Measurements from ENCODE around the gene SCTR.

The SCTR gene

GRCh38 chr2:119426396-119426675, 97.9 kb downstream of the SCTR start:
- TF ChIP-seq POLR2AphosphoS5 (IDR thresholded peaks at IDR 0.05; ENCODE audit: low read depth), result no peak
- no peak for TF ChIP-seq GABPA (IDR thresholded peaks at IDR 0.05; ENCODE audit: low read depth)
- no peak for TF ChIP-seq SPI1 (IDR thresholded peaks at IDR 0.05; ENCODE audit: borderline replicate concordance, low read depth)
- no peak for TF ChIP-seq CTCF (IDR thresholded peaks at IDR 0.05; ENCODE audit: insufficient read depth, low read length)
- TF ChIP-seq REST (IDR thresholded peaks at IDR 0.05; ENCODE audit: insufficient replicate concordance, low read depth), result no peak
- no peak for DNase-seq (ENCODE audit: low read depth in 1 of 2, low spot score in 1 of 2)
- Histone ChIP-seq H3K27ac (replicated peaks) (no peak overlapping the region), H3K4me3 (replicated peaks; ENCODE audit: insufficient read depth, low read length) (no peak overlapping the region), H3K27me3 (ENCODE audit: insufficient read depth, poor library complexity, severe bottlenecking) (peaks cover 8% of the 10 kb centered on the region)

GRCh38 chr2:119425620-119426395, 98.5 kb downstream of the SCTR start:
- Histone ChIP-seq H3K4me3 (replicated peaks; ENCODE audit: insufficient read depth, low read length) (no peak overlapping the region), H3K27ac (replicated peaks) (no peak overlapping the region), H3K27me3 (ENCODE audit: insufficient read depth, poor library complexity, severe bottlenecking) (peaks cover 3% of the 10 kb centered on the region)
- no peak for TF ChIP-seq POLR2AphosphoS5 (IDR thresholded peaks at IDR 0.05; ENCODE audit: low read depth)
- no peak for TF ChIP-seq CTCF (IDR thresholded peaks at IDR 0.05; ENCODE audit: insufficient read depth, low read length)
- TF ChIP-seq REST (IDR thresholded peaks at IDR 0.05; ENCODE audit: insufficient replicate concordance, low read depth), result no peak
- no peak for TF ChIP-seq GABPA (IDR thresholded peaks at IDR 0.05; ENCODE audit: low read depth)
- TF ChIP-seq SPI1 (IDR thresholded peaks at IDR 0.05; ENCODE audit: borderline replicate concordance, low read depth), result no peak
- DNase-seq (ENCODE audit: low read depth in 1 of 2, low spot score in 1 of 2), result no peak

- no peak overlapping the region for H3K4me3 ChIP-seq (replicated peaks; ENCODE audit: insufficient read depth, low read length)
- DNase-seq (ENCODE audit: low read depth in 1 of 2, low spot score in 1 of 2), result no peak
- peaks cover 2% of the 10 kb centered on the region for H3K27me3 ChIP-seq (ENCODE audit: insufficient read depth, poor library complexity, severe bottlenecking)
- H3K27ac ChIP-seq (replicated peaks), result no peak overlapping the region
- TF ChIP-seq REST (IDR thresholded peaks at IDR 0.05; ENCODE audit: insufficient replicate concordance, low read depth), result no peak
- no peak for TF ChIP-seq GABPA (IDR thresholded peaks at IDR 0.05; ENCODE audit: low read depth)
- TF ChIP-seq POLR2AphosphoS5 (IDR thresholded peaks at IDR 0.05; ENCODE audit: low read depth), result no peak
- TF ChIP-seq CTCF (IDR thresholded peaks at IDR 0.05; ENCODE audit: insufficient read depth, low read length), result no peak
- no peak for TF ChIP-seq SPI1 (IDR thresholded peaks at IDR 0.05; ENCODE audit: borderline replicate concordance, low read depth)
Measured at GRCh38 chr2:119425119-119425405, 99.2 kb downstream of the SCTR start.
